Neural progenitor cell (in vitro differentiated cells): Measurements from ENCODE around the gene TBC1D3G. TPM values are rescaled to one million over a fixed set of nuclear protein-coding genes. Genes with fewer than 3 reads are reported as not detected.
"Not testable (repeated sequence)": the region's sequence is repeated elsewhere in the genome, so short reads cannot be mapped to it uniquely, and the experiment has no call there.

Source experiments
- DNase-seq: peaks from one replicate; pipeline ENCODE4 v3.0.0-alpha.2; 2016; ENCODE audit warnings: low spot score
- H2AFZ ChIP-seq: fragments of 200-600 bp; sonication (generic); replicated peaks from 2 replicates; pipeline ENCODE4 v1.6.1; 2016; ENCODE audit warnings: antibody characterized with exemption
- H3F3A ChIP-seq: fragments of 200-600 bp; sonication (generic); 2 replicates; pipeline ENCODE4 v1.6.1; 2016; ENCODE audit warnings: antibody characterized with exemption, low read depth
- H3K27ac ChIP-seq: fragments of 200-600 bp; sonication (generic); 2 replicates; pipeline ENCODE4 v1.5.1; 2016; ENCODE audit warnings: mild to moderate bottlenecking
- H3K27me3 ChIP-seq: fragments of 200-600 bp; sonication (generic); 2 replicates; pipeline ENCODE4 v1.6.1; 2016; ENCODE audit warnings: mild to moderate bottlenecking, moderate library complexity
- H3K36me3 ChIP-seq: fragments of 200-600 bp; sonication (generic); 2 replicates; pipeline ENCODE4 v1.5.1; 2016
- H3K4me1 ChIP-seq: fragments of 200-600 bp; sonication (generic); 2 replicates; pipeline ENCODE4 v1.6.1; 2016; ENCODE audit warnings: mixed run types
- H3K4me2 ChIP-seq: fragments of 200-600 bp; sonication (generic); 2 replicates; pipeline ENCODE4 v1.6.1; 2016
- H3K4me3 ChIP-seq: fragments of 200-600 bp; sonication (generic); 2 replicates; pipeline ENCODE4 v1.5.1; 2016
- H3K79me2 ChIP-seq: fragments of 200-600 bp; sonication (generic); 2 replicates; pipeline ENCODE4 v1.6.1; 2016; ENCODE audit warnings: low read depth
- H3K9ac ChIP-seq: fragments of 200-600 bp; sonication (generic); 2 replicates; pipeline ENCODE4 v1.6.1; 2016
- H3K9me3 ChIP-seq: fragments of 200-600 bp; sonication (generic); 2 replicates; pipeline ENCODE4 v1.5.1; 2016; ENCODE audit warnings: low read depth
- H4K20me1 ChIP-seq: fragments of 200-600 bp; sonication (generic); 2 replicates; pipeline ENCODE4 v1.6.1; 2016; ENCODE audit warnings: low read depth
- H3K27ac Mint-ChIP-seq: 3 replicates; pipeline ENCODE4 v1.8.0; 2021; ENCODE audit warnings: mixed read lengths
- H3K27me3 Mint-ChIP-seq: 2 replicates; pipeline ENCODE4 v1.8.0; 2022; ENCODE audit warnings: low read depth, mild to moderate bottlenecking, inconsistent platforms, moderate library complexity, mixed read lengths; ENCODE audit not compliant: insufficient read depth
- H3K36me3 Mint-ChIP-seq: 3 replicates; pipeline ENCODE4 v1.8.0; 2021; ENCODE audit warnings: mixed read lengths
- H3K4me1 Mint-ChIP-seq: 3 replicates; pipeline ENCODE4 v1.8.0; 2021; ENCODE audit warnings: mixed read lengths
- H3K4me3 Mint-ChIP-seq: 3 replicates; pipeline ENCODE4 v1.8.0; 2021; ENCODE audit warnings: mild to moderate bottlenecking, moderate library complexity, mixed read lengths
- H3K9me3 Mint-ChIP-seq: 3 replicates; pipeline ENCODE4 v1.8.0; 2020; ENCODE audit warnings: mixed read lengths
- total RNA-seq: library from RNA; depleted of rRNA; stranded (reverse); fragments of >200 nt; gene quantifications from 2 replicates; pipeline ENCODE4 v1.2.3, GENCODE V29; 2015; ENCODE audit warnings: low replicate concordance

Gene TBC1D3G
- not detected in 2 replicates for total RNA-seq

- not testable (repeated sequence) for H3K9me3 ChIP-seq, H3K36me3 Mint-ChIP-seq, H3K27me3 Mint-ChIP-seq, H3K9me3 Mint-ChIP-seq, H3K36me3 ChIP-seq, H3F3A ChIP-seq, H3K4me3 Mint-ChIP-seq, H2AFZ ChIP-seq, H3K4me1 ChIP-seq, H3K27me3 ChIP-seq, H3K4me2 ChIP-seq, H4K20me1 ChIP-seq, H3K9ac ChIP-seq, H3K27ac ChIP-seq, H3K4me1 Mint-ChIP-seq, H3K4me3 ChIP-seq, H3K79me2 ChIP-seq, DNase-seq, H3K27ac Mint-ChIP-seq
Measured at GRCh38 chr17:36323584-36323983, at the start of gene TBC1D3G. Gene TBC1D3G, plus strand, starts transcription at chr17:36323884. Its CDS starts 1,528 bp downstream, at chr17:36325412.

- H3K9me3 Mint-ChIP-seq, H3K27ac ChIP-seq, H4K20me1 ChIP-seq, H3K27ac Mint-ChIP-seq, H3K4me2 ChIP-seq, H2AFZ ChIP-seq, H3K4me1 Mint-ChIP-seq, H3K4me3 ChIP-seq, H3K4me1 ChIP-seq, H3K4me3 Mint-ChIP-seq, H3K27me3 ChIP-seq, H3K9me3 ChIP-seq, H3K36me3 Mint-ChIP-seq, DNase-seq, H3F3A ChIP-seq, H3K9ac ChIP-seq, H3K27me3 Mint-ChIP-seq, H3K79me2 ChIP-seq, H3K36me3 ChIP-seq: not testable (repeated sequence)
Measured at GRCh38 chr17:36283256-36283655, 40.4 kb upstream of the TBC1D3G start.

- H3K9me3 ChIP-seq, H3K27me3 ChIP-seq, H3K36me3 Mint-ChIP-seq, H3K4me2 ChIP-seq, H3K27me3 Mint-ChIP-seq, H2AFZ ChIP-seq, H4K20me1 ChIP-seq, H3K27ac ChIP-seq, H3K4me1 ChIP-seq, H3K4me3 Mint-ChIP-seq, H3K9me3 Mint-ChIP-seq, H3K4me1 Mint-ChIP-seq, DNase-seq, H3K9ac ChIP-seq, H3K27ac Mint-ChIP-seq, H3K36me3 ChIP-seq, H3K79me2 ChIP-seq, H3F3A ChIP-seq, H3K4me3 ChIP-seq: not testable (repeated sequence)
Measured at GRCh38 chr17:36284219-36284618, 39.5 kb upstream of the TBC1D3G start.

- not testable (repeated sequence) for H3K4me2 ChIP-seq, H3K4me1 ChIP-seq, H3K9ac ChIP-seq, H3K79me2 ChIP-seq, H3K4me1 Mint-ChIP-seq, H3K4me3 Mint-ChIP-seq, H3F3A ChIP-seq, H3K27ac Mint-ChIP-seq, H2AFZ ChIP-seq, H4K20me1 ChIP-seq, H3K36me3 ChIP-seq, H3K9me3 Mint-ChIP-seq, H3K27me3 ChIP-seq, H3K9me3 ChIP-seq, H3K27me3 Mint-ChIP-seq, H3K36me3 Mint-ChIP-seq, H3K27ac ChIP-seq, DNase-seq, H3K4me3 ChIP-seq
Measured at GRCh38 chr17:36289965-36290612, 33.6 kb upstream of the TBC1D3G start.

- not testable (repeated sequence) for H3K4me2 ChIP-seq, H3K27me3 ChIP-seq, H3K79me2 ChIP-seq, H3K4me3 ChIP-seq, H3K4me3 Mint-ChIP-seq, H3K9me3 Mint-ChIP-seq, H3K9me3 ChIP-seq, H3K9ac ChIP-seq, H3K4me1 ChIP-seq, H3K27me3 Mint-ChIP-seq, H2AFZ ChIP-seq, H3K36me3 ChIP-seq, DNase-seq, H3K36me3 Mint-ChIP-seq, H3K27ac ChIP-seq, H4K20me1 ChIP-seq, H3K27ac Mint-ChIP-seq, H3K4me1 Mint-ChIP-seq, H3F3A ChIP-seq
Measured at GRCh38 chr17:36295161-36295560, 28.5 kb upstream of the TBC1D3G start.

GRCh38 chr17:36315736-36316135 lies 7.9 kb upstream of the TBC1D3G start:
- not testable (repeated sequence) for H3K4me2 ChIP-seq, H2AFZ ChIP-seq, H3K79me2 ChIP-seq, H3K4me3 Mint-ChIP-seq, H4K20me1 ChIP-seq, H3K9me3 Mint-ChIP-seq, DNase-seq, H3K27ac Mint-ChIP-seq, H3F3A ChIP-seq, H3K36me3 Mint-ChIP-seq, H3K4me1 Mint-ChIP-seq, H3K9me3 ChIP-seq, H3K27me3 Mint-ChIP-seq, H3K9ac ChIP-seq, H3K4me1 ChIP-seq, H3K27ac ChIP-seq, H3K36me3 ChIP-seq, H3K27me3 ChIP-seq, H3K4me3 ChIP-seq

GRCh38 chr17:36362496-36362895 lies 38.8 kb downstream of the TBC1D3G start:
- not testable (repeated sequence) for H3K4me1 Mint-ChIP-seq, H3K4me2 ChIP-seq, H3K9ac ChIP-seq, H3K36me3 Mint-ChIP-seq, H3K27me3 Mint-ChIP-seq, H3K79me2 ChIP-seq, H3K4me3 ChIP-seq, H3F3A ChIP-seq, H3K9me3 ChIP-seq, H3K4me1 ChIP-seq, H2AFZ ChIP-seq, H3K36me3 ChIP-seq, H3K9me3 Mint-ChIP-seq, DNase-seq, H3K27ac Mint-ChIP-seq, H3K4me3 Mint-ChIP-seq, H3K27me3 ChIP-seq, H4K20me1 ChIP-seq, H3K27ac ChIP-seq

GRCh38 chr17:36375938-36376337 lies 52.3 kb downstream of the TBC1D3G start:
- DNase-seq, H3K27me3 ChIP-seq: not testable (repeated sequence)

More at GRCh38 chr17:36375938-36376337, 52.3 kb downstream of the TBC1D3G start:
- H3K36me3 ChIP-seq, H2AFZ ChIP-seq, H4K20me1 ChIP-seq, H3K27ac Mint-ChIP-seq, H3K27ac ChIP-seq, H3K4me1 Mint-ChIP-seq, H3K4me2 ChIP-seq, H3K9me3 Mint-ChIP-seq, H3K4me3 Mint-ChIP-seq, H3F3A ChIP-seq, H3K9ac ChIP-seq, H3K4me3 ChIP-seq, H3K79me2 ChIP-seq, H3K4me1 ChIP-seq, H3K27me3 Mint-ChIP-seq, H3K9me3 ChIP-seq, H3K36me3 Mint-ChIP-seq: not testable (repeated sequence)
